Suprapubic skin (tissue), 4 donors: ENCODE data around the gene HTR2B.

Experiments
- EP300 ChIP-seq: sonication (generic); formaldehyde crosslinking; IDR thresholded peaks from one replicate; pipeline ENCODE4 v1.6.1; 2017; ENCODE audit warnings: antibody characterized with exemption
- POLR2A ChIP-seq, 2 donors: fragments of 450-650 bp; IDR thresholded peaks; one replicate each; pipeline ENCODE4 v1.6.1; 2017; ENCODE audit warnings: antibody characterized with exemption in 2 of 2, mild to moderate bottlenecking in 2 of 2, moderate library complexity in 2 of 2
- POLR2AphosphoS5 ChIP-seq, 3 donors: sonication (generic); formaldehyde crosslinking; IDR thresholded peaks; one replicate each; pipeline ENCODE4 v1.6.1; 2017; ENCODE audit warnings: antibody characterized with exemption in 3 of 3
- TF ChIP-seq, protein P1 (sequence below), 2 donors: fragments of 200-600 bp in 1 of 2; fragments of 450-650 bp in 1 of 2; sonication (generic) in 1 of 2; IDR thresholded peaks; one replicate each; pipeline ENCODE4 v1.5.1; 2016 to 2019; ENCODE audit warnings: antibody characterized with exemption in 2 of 2, mild to moderate bottlenecking in 1 of 2, moderate library complexity in 1 of 2

DNA sequence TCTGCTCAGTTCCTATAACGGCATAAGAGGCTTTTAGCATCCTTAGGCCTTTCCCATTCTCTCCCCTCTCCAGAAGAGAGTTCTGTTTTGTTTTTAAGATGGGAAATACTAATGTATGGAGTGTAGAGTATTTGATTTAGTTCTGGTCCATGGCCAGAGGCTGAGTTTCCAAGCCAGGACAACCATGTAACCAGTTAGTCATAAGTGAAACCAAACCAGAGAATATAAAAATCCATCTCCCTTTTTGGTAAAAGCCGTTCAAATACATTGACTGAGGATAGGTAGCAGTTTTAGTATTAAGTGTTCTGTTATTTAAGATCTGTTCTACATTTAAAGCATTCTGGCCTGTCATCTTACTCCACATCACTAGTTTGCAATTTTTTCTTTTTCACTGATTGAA lies 65.1 kb downstream of the HTR2B start:
- TF ChIP-seq, protein P1, sequence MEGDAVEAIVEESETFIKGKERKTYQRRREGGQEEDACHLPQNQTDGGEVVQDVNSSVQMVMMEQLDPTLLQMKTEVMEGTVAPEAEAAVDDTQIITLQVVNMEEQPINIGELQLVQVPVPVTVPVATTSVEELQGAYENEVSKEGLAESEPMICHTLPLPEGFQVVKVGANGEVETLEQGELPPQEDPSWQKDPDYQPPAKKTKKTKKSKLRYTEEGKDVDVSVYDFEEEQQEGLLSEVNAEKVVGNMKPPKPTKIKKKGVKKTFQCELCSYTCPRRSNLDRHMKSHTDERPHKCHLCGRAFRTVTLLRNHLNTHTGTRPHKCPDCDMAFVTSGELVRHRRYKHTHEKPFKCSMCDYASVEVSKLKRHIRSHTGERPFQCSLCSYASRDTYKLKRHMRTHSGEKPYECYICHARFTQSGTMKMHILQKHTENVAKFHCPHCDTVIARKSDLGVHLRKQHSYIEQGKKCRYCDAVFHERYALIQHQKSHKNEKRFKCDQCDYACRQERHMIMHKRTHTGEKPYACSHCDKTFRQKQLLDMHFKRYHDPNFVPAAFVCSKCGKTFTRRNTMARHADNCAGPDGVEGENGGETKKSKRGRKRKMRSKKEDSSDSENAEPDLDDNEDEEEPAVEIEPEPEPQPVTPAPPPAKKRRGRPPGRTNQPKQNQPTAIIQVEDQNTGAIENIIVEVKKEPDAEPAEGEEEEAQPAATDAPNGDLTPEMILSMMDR (IDR thresholded peaks at IDR 0.05): no peak
- TF ChIP-seq POLR2A (IDR thresholded peaks at IDR 0.05): no peak
- TF ChIP-seq POLR2AphosphoS5 (IDR thresholded peaks at IDR 0.05): no peak
- TF ChIP-seq EP300: no peak
